BE2C (cell line): ENCODE measurements around the gene RGS16.

Experiments
- DNase-seq: peaks from one replicate; pipeline ENCODE4 v3.0.0-alpha.2; 2020
- H3K27me3 ChIP-seq: fragments of 250-450 bp; sonication (Bioruptor Pico); 2 replicates; pipeline ENCODE4 v1.5.1; 2020; ENCODE audit warnings: mild to moderate bottlenecking
- H3K36me3 ChIP-seq: fragments of 250-450 bp; sonication (Bioruptor Pico); 2 replicates; pipeline ENCODE4 v1.5.1; 2020; ENCODE audit warnings: mild to moderate bottlenecking
- H3K4me1 ChIP-seq: fragments of 250-450 bp; sonication (Bioruptor Pico); 2 replicates; pipeline ENCODE4 v1.5.1; 2020
- H3K4me3 ChIP-seq: 2 replicates; pipeline ENCODE4 v1.5.1; 2011; ENCODE audit warnings: low read depth, low read length
- H3K9me3 ChIP-seq: fragments of 250-450 bp; sonication (Bioruptor Pico); 2 replicates; pipeline ENCODE4 v1.5.1; 2020
- TF ChIP-seq, protein P1 (sequence below): IDR thresholded peaks from 2 replicates; pipeline ENCODE4 v1.5.1; 2012; ENCODE audit warnings: mild to moderate bottlenecking, low read depth, low read length

RGS16 gene

DNA sequence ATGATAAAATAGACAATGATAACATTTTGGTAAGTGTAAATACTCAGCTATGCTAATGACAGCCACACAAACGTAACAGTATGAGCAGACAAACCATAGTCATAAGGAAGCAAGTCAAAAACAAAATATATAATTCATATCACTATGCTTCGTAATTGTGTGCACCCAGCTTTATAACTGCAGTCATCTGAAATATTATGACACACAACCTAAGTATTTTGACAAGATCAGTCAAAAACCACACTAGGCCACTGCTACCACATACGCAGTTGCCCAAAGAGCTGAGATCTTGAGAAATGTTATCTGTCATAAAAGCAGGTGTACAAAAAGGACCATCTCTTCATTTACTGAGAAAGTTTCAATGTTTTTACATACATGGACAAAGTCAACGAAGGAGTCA is 41.1 kb downstream of the RGS16 start:
- no peak for DNase-seq
- TF ChIP-seq, protein P1, sequence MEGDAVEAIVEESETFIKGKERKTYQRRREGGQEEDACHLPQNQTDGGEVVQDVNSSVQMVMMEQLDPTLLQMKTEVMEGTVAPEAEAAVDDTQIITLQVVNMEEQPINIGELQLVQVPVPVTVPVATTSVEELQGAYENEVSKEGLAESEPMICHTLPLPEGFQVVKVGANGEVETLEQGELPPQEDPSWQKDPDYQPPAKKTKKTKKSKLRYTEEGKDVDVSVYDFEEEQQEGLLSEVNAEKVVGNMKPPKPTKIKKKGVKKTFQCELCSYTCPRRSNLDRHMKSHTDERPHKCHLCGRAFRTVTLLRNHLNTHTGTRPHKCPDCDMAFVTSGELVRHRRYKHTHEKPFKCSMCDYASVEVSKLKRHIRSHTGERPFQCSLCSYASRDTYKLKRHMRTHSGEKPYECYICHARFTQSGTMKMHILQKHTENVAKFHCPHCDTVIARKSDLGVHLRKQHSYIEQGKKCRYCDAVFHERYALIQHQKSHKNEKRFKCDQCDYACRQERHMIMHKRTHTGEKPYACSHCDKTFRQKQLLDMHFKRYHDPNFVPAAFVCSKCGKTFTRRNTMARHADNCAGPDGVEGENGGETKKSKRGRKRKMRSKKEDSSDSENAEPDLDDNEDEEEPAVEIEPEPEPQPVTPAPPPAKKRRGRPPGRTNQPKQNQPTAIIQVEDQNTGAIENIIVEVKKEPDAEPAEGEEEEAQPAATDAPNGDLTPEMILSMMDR: no peak

DNA sequence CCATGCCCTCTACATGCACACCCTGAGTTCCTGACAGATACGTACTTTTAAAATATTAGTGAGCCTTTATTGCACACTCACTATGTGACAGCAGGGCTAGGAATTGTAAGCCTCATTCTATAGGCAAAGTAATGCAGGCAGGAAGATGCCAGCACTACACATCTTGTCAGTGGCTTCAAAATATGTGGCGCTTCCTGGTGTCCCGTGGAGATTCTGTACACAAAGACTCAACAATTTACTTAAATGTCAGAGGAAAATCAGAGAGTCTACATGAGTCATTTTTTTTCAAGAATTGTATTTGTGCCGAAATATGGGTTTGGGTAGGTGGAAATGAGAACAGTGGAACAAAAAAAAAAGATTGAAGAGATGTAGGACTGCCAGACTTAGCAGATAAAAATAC is 42.7 kb downstream of the RGS16 start:
- H3K4me3 ChIP-seq: no peak overlapping the region

More for the DNA sequence above, 41.1 kb downstream of the RGS16 start:
- H3K9me3 ChIP-seq: no peaks in the 10 kb centered on the region
- H3K27me3 ChIP-seq: peaks cover 15% of the 10 kb centered on the region
- no peaks in the 10 kb centered on the region for H3K4me1 ChIP-seq
- no peaks in the 10 kb centered on the region for H3K36me3 ChIP-seq
- no peak overlapping the region for H3K4me3 ChIP-seq

GRCh38 chr1:182560392-182560984 is 43.7 kb downstream of the RGS16 start:
- TF ChIP-seq, protein P1: no peak
- H3K4me3 ChIP-seq: no peak overlapping the region

More for the DNA sequence above, 42.7 kb downstream of the RGS16 start:
- TF ChIP-seq, protein P1: no peak
- no peak for DNase-seq
- no peaks in the 10 kb centered on the region for H3K9me3 ChIP-seq
- peaks cover 12% of the 10 kb centered on the region for H3K27me3 ChIP-seq
- H3K36me3 ChIP-seq: no peaks in the 10 kb centered on the region
- H3K4me1 ChIP-seq: no peaks in the 10 kb centered on the region

GRCh38 chr1:182556279-182556678 is 47.9 kb downstream of the RGS16 start:
- H3K36me3 ChIP-seq: no peaks in the 10 kb centered on the region
- no peaks in the 10 kb centered on the region for H3K4me1 ChIP-seq
- no peaks in the 10 kb centered on the region for H3K27me3 ChIP-seq
- TF ChIP-seq, protein P1: no peak
- no peak overlapping the region for H3K4me3 ChIP-seq
- no peak for DNase-seq
- H3K9me3 ChIP-seq: no peaks in the 10 kb centered on the region

More at GRCh38 chr1:182560392-182560984, 43.7 kb downstream of the RGS16 start:
- Histone ChIP-seq H3K4me1 (no peaks in the 10 kb centered on the region), H3K36me3 (no peaks in the 10 kb centered on the region), H3K9me3 (no peaks in the 10 kb centered on the region), H3K27me3 (peaks cover 4% of the 10 kb centered on the region; the same call in 1 of the 2 replicates)
- no peak for DNase-seq

DNA sequence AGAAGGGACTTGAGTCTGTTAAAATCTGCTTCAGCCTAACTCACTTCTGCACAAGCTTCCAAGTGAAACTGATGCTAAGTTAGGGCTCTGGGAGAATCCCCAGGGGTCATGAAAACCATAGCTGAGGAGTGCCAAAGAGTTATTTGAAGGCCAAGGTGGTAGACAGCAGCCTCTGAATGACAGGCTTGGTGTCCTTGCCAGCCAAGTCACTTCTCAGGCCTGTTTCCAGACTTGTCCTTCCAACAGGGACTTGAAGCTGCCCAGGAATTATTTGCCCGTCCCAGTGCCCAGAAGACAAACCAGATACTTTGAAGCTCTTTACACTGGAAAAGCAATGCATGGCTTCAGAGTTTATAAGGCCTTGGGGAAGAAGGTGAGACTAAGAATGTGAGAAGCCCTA is 48.7 kb downstream of the RGS16 start:
- TF ChIP-seq, protein P1: no peak
- no peaks in the 10 kb centered on the region for H3K9me3 ChIP-seq

GRCh38 chr1:182552527-182552926 is 51.7 kb downstream of the RGS16 start:
- no peaks in the 10 kb centered on the region for H3K27me3 ChIP-seq
- TF ChIP-seq, protein P1: no peak
- H3K9me3 ChIP-seq: no peaks in the 10 kb centered on the region
- DNase-seq: no peak
- H3K36me3 ChIP-seq: no peaks in the 10 kb centered on the region
- no peak overlapping the region for H3K4me3 ChIP-seq
- H3K4me1 ChIP-seq: no peaks in the 10 kb centered on the region

More for the DNA sequence above, 48.7 kb downstream of the RGS16 start:
- Histone ChIP-seq H3K36me3 (no peaks in the 10 kb centered on the region), H3K27me3 (no peaks in the 10 kb centered on the region), H3K4me1 (no peaks in the 10 kb centered on the region), H3K4me3 (no peak overlapping the region)
- DNase-seq: no peak
